H9 (cell line): ENCODE data around the gene OAS2. TPM values are rescaled to one million over a fixed set of nuclear protein-coding genes. Genes with fewer than 3 reads are reported as not detected.

Source experiments
- DNase-seq: peaks from one replicate; pipeline ENCODE4 v3.0.0-alpha.2; 2017
- H2AFZ ChIP-seq: one replicate; pipeline ENCODE4 v1.6.1; 2013; ENCODE audit warnings: mild to moderate bottlenecking, low read length, control low read depth, moderate library complexity
- H2AK5ac ChIP-seq: 2 replicates; pipeline ENCODE4 v1.6.1; 2013; ENCODE audit warnings: low read length, control low read depth, mixed read lengths; ENCODE audit not compliant: insufficient read length
- H2BK120ac ChIP-seq: one replicate; pipeline ENCODE4 v1.6.1; 2013; ENCODE audit warnings: low read depth, mild to moderate bottlenecking, low read length, control low read depth, inconsistent platforms; ENCODE audit not compliant: poor library complexity, severe bottlenecking
- H2BK12ac ChIP-seq: 2 replicates; pipeline ENCODE4 v1.6.1; 2013; ENCODE audit warnings: low read length, control low read depth, mixed read lengths, low read depth; ENCODE audit not compliant: insufficient read length
- H2BK15ac ChIP-seq: 2 replicates; pipeline ENCODE4 v1.6.1; 2013; ENCODE audit warnings: low read depth, low read length, control low read depth
- H2BK20ac ChIP-seq: one replicate; pipeline ENCODE4 v1.6.1; 2013; ENCODE audit warnings: low read depth, mild to moderate bottlenecking, low read length, control low read depth, inconsistent platforms; ENCODE audit not compliant: poor library complexity, severe bottlenecking
- H2BK5ac ChIP-seq: 2 replicates; pipeline ENCODE4 v1.6.1; 2013; ENCODE audit warnings: low read length, control low read depth, mixed read lengths; ENCODE audit not compliant: insufficient read length
- H3K14ac ChIP-seq: 2 replicates; pipeline ENCODE4 v1.6.1; 2013; ENCODE audit warnings: low read length, control low read depth; ENCODE audit not compliant: insufficient read depth
- H3K18ac ChIP-seq: 2 replicates; pipeline ENCODE4 v1.6.1; 2013; ENCODE audit warnings: low read depth, mild to moderate bottlenecking, mixed read lengths, low read length, control low read depth; ENCODE audit not compliant: insufficient read length
- H3K23ac ChIP-seq: 2 replicates; pipeline ENCODE4 v1.6.1; 2013; ENCODE audit warnings: low read length, control low read depth, mixed read lengths, low read depth; ENCODE audit not compliant: insufficient read length
- H3K23me2 ChIP-seq: 2 replicates; pipeline ENCODE4 v1.6.1; 2013; ENCODE audit warnings: low read depth, mild to moderate bottlenecking, mixed read lengths, low read length, control low read depth; ENCODE audit not compliant: insufficient read length, poor library complexity, severe bottlenecking
- H3K27ac ChIP-seq: 2 replicates; pipeline ENCODE4 v1.5.1; 2013; ENCODE audit warnings: low read length, control low read depth, mixed read lengths, low read depth; ENCODE audit not compliant: insufficient read length
- H3K27me3 ChIP-seq: 2 replicates; pipeline ENCODE4 v1.6.1; 2013; ENCODE audit warnings: low read length, control low read depth, inconsistent platforms; ENCODE audit not compliant: insufficient read depth
- H3K4ac ChIP-seq: 2 replicates; pipeline ENCODE4 v1.6.1; 2013; ENCODE audit warnings: low read depth, mild to moderate bottlenecking, control low read depth, inconsistent platforms, low read length, moderate library complexity
- H3K4me1 ChIP-seq: 2 replicates; pipeline ENCODE4 v1.6.1; 2013; ENCODE audit warnings: low read length, control low read depth, inconsistent platforms; ENCODE audit not compliant: insufficient read depth
- H3K4me2 ChIP-seq: 2 replicates; pipeline ENCODE4 v1.6.1; 2013; ENCODE audit warnings: low read length, control low read depth, mixed read lengths; ENCODE audit not compliant: insufficient read length, insufficient read depth
- H3K56ac ChIP-seq: 2 replicates; pipeline ENCODE4 v1.6.1; 2013; ENCODE audit warnings: low read depth, mild to moderate bottlenecking, mixed read lengths, low read length, control low read depth; ENCODE audit not compliant: insufficient read length
- H3K79me1 ChIP-seq: 2 replicates; pipeline ENCODE4 v1.6.1; 2013; ENCODE audit warnings: low read depth, mild to moderate bottlenecking, moderate library complexity, low read length, control low read depth, inconsistent platforms; ENCODE audit not compliant: insufficient read depth, poor library complexity, severe bottlenecking
- H3K79me2 ChIP-seq: 2 replicates; pipeline ENCODE4 v1.6.1; 2013; ENCODE audit warnings: low read length, control low read depth, inconsistent platforms; ENCODE audit not compliant: insufficient read depth
- H3K9ac ChIP-seq: 2 replicates; pipeline ENCODE4 v1.6.1; 2013; ENCODE audit warnings: low read length, control low read depth, mixed read lengths; ENCODE audit not compliant: insufficient read length; ENCODE audit errors: extremely low read depth
- H3K9me3 ChIP-seq: one replicate; pipeline ENCODE4 v1.6.1; 2013; ENCODE audit warnings: low read depth, low read length, inconsistent platforms; ENCODE audit not compliant: control insufficient read depth
- H3T11ph ChIP-seq: one replicate; pipeline ENCODE4 v1.6.1; 2013; ENCODE audit warnings: mild to moderate bottlenecking, low read length, control low read depth, inconsistent platforms
- H4K20me1 ChIP-seq: one replicate; pipeline ENCODE4 v1.6.1; 2013; ENCODE audit not compliant: control insufficient read depth, insufficient read length, insufficient read depth
- H4K5ac ChIP-seq: 2 replicates; pipeline ENCODE4 v1.6.1; 2013; ENCODE audit warnings: low read depth, mild to moderate bottlenecking, mixed read lengths, low read length, control low read depth; ENCODE audit not compliant: insufficient read length
- H4K8ac ChIP-seq: replicated peaks from 2 replicates; pipeline ENCODE4 v1.6.1; 2013; ENCODE audit warnings: low read length, control low read depth, mixed read lengths, low read depth; ENCODE audit not compliant: insufficient read length
- H4K91ac ChIP-seq: 2 replicates; pipeline ENCODE4 v1.6.1; 2013; ENCODE audit warnings: low read depth, mild to moderate bottlenecking, moderate library complexity, mixed read lengths, low read length, control low read depth; ENCODE audit not compliant: insufficient read length
- H3K27ac Mint-ChIP-seq, 3 experiments: 2 replicates in 2 of 3; 3 replicates in 1 of 3; pipeline ENCODE4 v1.8.0; 2020 to 2021; ENCODE audit warnings: mixed read lengths in 3 of 3, mild to moderate bottlenecking in 1 of 3, moderate library complexity in 1 of 3
- H3K27me3 Mint-ChIP-seq: 2 replicates; pipeline ENCODE4 v1.8.0; 2021; ENCODE audit warnings: low read depth, mild to moderate bottlenecking, moderate library complexity, mixed read lengths
- H3K36me3 Mint-ChIP-seq, 3 experiments: 2 replicates in 2 of 3; 3 replicates in 1 of 3; pipeline ENCODE4 v1.8.0; 2020 to 2021; ENCODE audit warnings: low read depth in 3 of 3, mixed read lengths in 3 of 3; ENCODE audit not compliant: insufficient read depth in 1 of 3
- H3K4me1 Mint-ChIP-seq, 2 experiments: 2 replicates each; pipeline ENCODE4 v1.8.0; 2020; ENCODE audit warnings: mixed read lengths in 2 of 2
- H3K4me3 Mint-ChIP-seq, 2 experiments: 2 replicates in 1 of 2; 3 replicates in 1 of 2; pipeline ENCODE4 v1.8.0; 2020 to 2021; ENCODE audit warnings: mild to moderate bottlenecking in 2 of 2, mixed read lengths in 2 of 2, moderate library complexity in 1 of 2
- H3K9me3 Mint-ChIP-seq, 2 experiments: 2 replicates in 1 of 2; 3 replicates in 1 of 2; pipeline ENCODE4 v1.8.0; 2020; ENCODE audit warnings: mild to moderate bottlenecking in 2 of 2, mixed read lengths in 2 of 2, moderate library complexity in 1 of 2
- WGBS: extraction: QIAGEN DNeasy Blood & Tissue Kit; methylation state at CpG from one replicate; pipeline ENCODE4 v1.1.7; 2013; ENCODE audit warnings: missing lambda C conversion rate, low lambda C conversion rate, mixed read lengths; ENCODE audit not compliant: insufficient read length; ENCODE audit errors: extremely low coverage; 5-methylcytosine and 5-hydroxymethylcytosine counted together
- total RNA-seq: library from RNA; stranded (reverse); gene quantifications from 2 replicates; pipeline ENCODE4 v1.2.1, GENCODE V29; 2021
- TF ChIP-seq, protein P1 (sequence below): fragments of 200-600 bp; sonication (generic); conservative IDR thresholded peaks from 3 replicates; pipeline ENCODE4 v1.8.0; 2021; ENCODE audit warnings: antibody characterized with exemption, mild to moderate bottlenecking

The OAS2 gene
- total RNA-seq, 1 experiment from 2014 or later, result not detected

DNA sequence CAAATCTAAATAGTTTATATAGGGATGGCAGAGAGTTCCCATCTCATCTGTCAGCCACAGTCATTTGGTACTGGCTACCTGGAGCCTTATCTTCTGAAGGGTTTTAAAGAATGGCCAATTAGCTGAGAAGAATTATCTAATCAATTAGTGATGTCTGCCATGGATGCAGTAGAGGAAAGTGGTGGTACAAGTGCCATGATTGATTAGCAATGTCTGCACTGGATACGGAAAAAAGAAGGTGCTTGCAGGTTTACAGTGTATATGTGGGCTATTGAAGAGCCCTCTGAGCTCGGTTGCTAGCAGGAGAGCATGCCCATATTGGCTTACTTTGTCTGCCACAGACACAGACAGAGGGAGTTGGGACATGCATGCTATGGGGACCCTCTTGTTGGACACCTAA lies 7.9 kb upstream of the OAS2 start:
- H3K79me2 ChIP-seq, result no peaks in the 10 kb centered on the region
- no peaks in the 10 kb centered on the region for H3K4me1 ChIP-seq
- no peak overlapping the region for H2BK12ac ChIP-seq
- Mint-ChIP-seq H3K4me3 (no peak overlapping the region), H3K9me3 (no peaks in the 10 kb centered on the region), H3K27me3 (peaks cover 6% of the 10 kb centered on the region), H3K4me1 (no peaks in the 10 kb centered on the region), H3K27ac (no peak overlapping the region), H3K36me3 (no peaks in the 10 kb centered on the region)
- no peak overlapping the region for H3T11ph ChIP-seq
- H3K79me1 ChIP-seq, result no peaks in the 10 kb centered on the region
- no peak overlapping the region for H3K27ac ChIP-seq
- no peak overlapping the region for H3K9ac ChIP-seq
- no peak overlapping the region for H2BK20ac ChIP-seq
- no peaks in the 10 kb centered on the region for H4K20me1 ChIP-seq
- H2BK120ac ChIP-seq, result no peak overlapping the region
- no peaks in the 10 kb centered on the region for H3K27me3 ChIP-seq
- no peak overlapping the region for H3K23ac ChIP-seq
- no peaks in the 10 kb centered on the region for H3K23me2 ChIP-seq
- no peak for DNase-seq
- no peak overlapping the region for H2BK5ac ChIP-seq
- H2AFZ ChIP-seq, result no peak overlapping the region
- H3K18ac ChIP-seq, result no peak overlapping the region
- H3K9me3 ChIP-seq, result no peaks in the 10 kb centered on the region
- H4K8ac ChIP-seq, result no peak overlapping the region
- H3K4ac ChIP-seq, result no peak overlapping the region
- TF ChIP-seq, protein P1, sequence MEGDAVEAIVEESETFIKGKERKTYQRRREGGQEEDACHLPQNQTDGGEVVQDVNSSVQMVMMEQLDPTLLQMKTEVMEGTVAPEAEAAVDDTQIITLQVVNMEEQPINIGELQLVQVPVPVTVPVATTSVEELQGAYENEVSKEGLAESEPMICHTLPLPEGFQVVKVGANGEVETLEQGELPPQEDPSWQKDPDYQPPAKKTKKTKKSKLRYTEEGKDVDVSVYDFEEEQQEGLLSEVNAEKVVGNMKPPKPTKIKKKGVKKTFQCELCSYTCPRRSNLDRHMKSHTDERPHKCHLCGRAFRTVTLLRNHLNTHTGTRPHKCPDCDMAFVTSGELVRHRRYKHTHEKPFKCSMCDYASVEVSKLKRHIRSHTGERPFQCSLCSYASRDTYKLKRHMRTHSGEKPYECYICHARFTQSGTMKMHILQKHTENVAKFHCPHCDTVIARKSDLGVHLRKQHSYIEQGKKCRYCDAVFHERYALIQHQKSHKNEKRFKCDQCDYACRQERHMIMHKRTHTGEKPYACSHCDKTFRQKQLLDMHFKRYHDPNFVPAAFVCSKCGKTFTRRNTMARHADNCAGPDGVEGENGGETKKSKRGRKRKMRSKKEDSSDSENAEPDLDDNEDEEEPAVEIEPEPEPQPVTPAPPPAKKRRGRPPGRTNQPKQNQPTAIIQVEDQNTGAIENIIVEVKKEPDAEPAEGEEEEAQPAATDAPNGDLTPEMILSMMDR, result no peak
- H3K4me2 ChIP-seq, result no peak overlapping the region
- no peak overlapping the region for H4K91ac ChIP-seq
- H2BK15ac ChIP-seq, result no peak overlapping the region
- H4K5ac ChIP-seq, result no peak overlapping the region
- H2AK5ac ChIP-seq, result no peak overlapping the region
- WGBS, result no CpG with 5 or more reads among the region's 2 CpGs
- H3K14ac ChIP-seq, result no peak overlapping the region
- H3K56ac ChIP-seq, result no peak overlapping the region
